ENCODE data around the gene OR4D2. TPM values are rescaled to one million over a fixed set of nuclear protein-coding genes. Genes with fewer than 3 reads are reported as not detected.
A peak's percentile ranks its signal among the peaks of the same experiment; 100 is the strongest.

Gene OR4D2
- total and polyA plus RNA-seq, 2 of the 13 experiments (the other 11 are each of a cell fraction or from before 2014, with no cell fraction given), result not detected

- TF ChIP-seq, protein P1, sequence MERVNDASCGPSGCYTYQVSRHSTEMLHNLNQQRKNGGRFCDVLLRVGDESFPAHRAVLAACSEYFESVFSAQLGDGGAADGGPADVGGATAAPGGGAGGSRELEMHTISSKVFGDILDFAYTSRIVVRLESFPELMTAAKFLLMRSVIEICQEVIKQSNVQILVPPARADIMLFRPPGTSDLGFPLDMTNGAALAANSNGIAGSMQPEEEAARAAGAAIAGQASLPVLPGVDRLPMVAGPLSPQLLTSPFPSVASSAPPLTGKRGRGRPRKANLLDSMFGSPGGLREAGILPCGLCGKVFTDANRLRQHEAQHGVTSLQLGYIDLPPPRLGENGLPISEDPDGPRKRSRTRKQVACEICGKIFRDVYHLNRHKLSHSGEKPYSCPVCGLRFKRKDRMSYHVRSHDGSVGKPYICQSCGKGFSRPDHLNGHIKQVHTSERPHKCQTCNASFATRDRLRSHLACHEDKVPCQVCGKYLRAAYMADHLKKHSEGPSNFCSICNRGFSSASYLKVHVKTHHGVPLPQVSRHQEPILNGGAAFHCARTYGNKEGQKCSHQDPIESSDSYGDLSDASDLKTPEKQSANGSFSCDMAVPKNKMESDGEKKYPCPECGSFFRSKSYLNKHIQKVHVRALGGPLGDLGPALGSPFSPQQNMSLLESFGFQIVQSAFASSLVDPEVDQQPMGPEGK (CRISPR knock-in tag; IDR thresholded peaks at IDR 0.05), result no peak
- no peak for TF ChIP-seq ZEB1 (IDR thresholded peaks at IDR 0.05; ENCODE audit: insufficient replicate concordance, low read depth)
- TF ChIP-seq CBX1 (IDR thresholded peaks at IDR 0.05; ENCODE audit: low read depth), result peak; percentile 92
- TF ChIP-seq MTA1 (CRISPR knock-in tag; IDR thresholded peaks at IDR 0.05; ENCODE audit: borderline replicate concordance), result peak; percentile 90; the same call in 1 of the 2 replicates
- TF ChIP-seq ZNF101 (CRISPR knock-in tag; IDR thresholded peaks at IDR 0.05; ENCODE audit: borderline replicate concordance, low read depth), result no peak
- TF ChIP-seq ZNF224 (CRISPR knock-in tag; IDR thresholded peaks at IDR 0.05), result peak; percentile 90
- TF ChIP-seq ZNF605 (CRISPR knock-in tag; IDR thresholded peaks at IDR 0.05), result peak; percentile 97
- no peak for TF ChIP-seq ZBTB3 (CRISPR knock-in tag; IDR thresholded peaks at IDR 0.05; ENCODE audit: borderline replicate concordance, low read depth)
- TF ChIP-seq EED (CRISPR knock-in tag; IDR thresholded peaks at IDR 0.05), result peak; percentile 72
- no peak; the same call in 1 of the 2 replicates for TF ChIP-seq THAP8 (CRISPR knock-in tag; IDR thresholded peaks at IDR 0.05; ENCODE audit: borderline replicate concordance)
- no peak for TF ChIP-seq ZNF253 (CRISPR knock-in tag; IDR thresholded peaks at IDR 0.05; ENCODE audit: borderline replicate concordance)
- TF ChIP-seq TFAP4 (IDR thresholded peaks at IDR 0.05; ENCODE audit: borderline replicate concordance, low read depth), result peak; percentile 79; the same call in 1 of the 2 replicates
- TF ChIP-seq RBAK (CRISPR knock-in tag; IDR thresholded peaks at IDR 0.05), result peak; percentile 35; the same call in 1 of the 2 replicates
- peak; percentile 75 for TF ChIP-seq AGO1 (IDR thresholded peaks at IDR 0.05; ENCODE audit: low read depth, low read length, poor library complexity, severe bottlenecking)
- TF ChIP-seq NFATC3 (CRISPR knock-in tag; IDR thresholded peaks at IDR 0.05), result peak; percentile 85; the same call in 1 of the 2 replicates
- 0 out of 2 replicates have a peak, but pooled peaks have one; percentile 19 for TF ChIP-seq ZBTB1 (CRISPR knock-in tag; IDR thresholded peaks at IDR 0.05; ENCODE audit: borderline replicate concordance)
- TF ChIP-seq, protein P2, sequence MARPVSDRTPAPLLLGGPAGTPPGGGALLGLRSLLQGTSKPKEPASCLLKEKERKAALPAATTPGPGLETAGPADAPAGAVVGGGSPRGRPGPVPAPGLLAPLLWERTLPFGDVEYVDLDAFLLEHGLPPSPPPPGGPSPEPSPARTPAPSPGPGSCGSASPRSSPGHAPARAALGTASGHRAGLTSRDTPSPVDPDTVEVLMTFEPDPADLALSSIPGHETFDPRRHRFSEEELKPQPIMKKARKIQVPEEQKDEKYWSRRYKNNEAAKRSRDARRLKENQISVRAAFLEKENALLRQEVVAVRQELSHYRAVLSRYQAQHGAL (CRISPR knock-in tag; IDR thresholded peaks at IDR 0.05; ENCODE audit: not compliant biosample characterization), result no peak
- no peak for TF ChIP-seq ZUFSP (CRISPR knock-in tag; IDR thresholded peaks at IDR 0.05; ENCODE audit: borderline replicate concordance)
- TF ChIP-seq AHR (CRISPR knock-in tag; IDR thresholded peaks at IDR 0.05), result no peak; the same call in 1 of the 2 replicates
- no peak for TF ChIP-seq LCORL (IDR thresholded peaks at IDR 0.05)
- TF ChIP-seq LCORL (CRISPR knock-in tag; IDR thresholded peaks at IDR 0.05), result peak; percentile 59; the same call in 1 of the 2 replicates
- no peak for TF ChIP-seq ZFAT (CRISPR knock-in tag; conservative IDR thresholded peaks at IDR 0.05)
Measured at GRCh38 chr17:58219007-58219788, 52.4 kb downstream of the OR4D2 start, which contains the start of gene MKS1 (continued).

Data from HepG2 (cell line).